ENCODE measurements around the gene SYK. TPM values are rescaled to one million over a fixed set of nuclear protein-coding genes. Genes with fewer than 3 reads are reported as not detected.

The SYK gene
- total RNA-seq, 2 donors from 2014 or later, result 25.8 to 53.0 TPM

DNA sequence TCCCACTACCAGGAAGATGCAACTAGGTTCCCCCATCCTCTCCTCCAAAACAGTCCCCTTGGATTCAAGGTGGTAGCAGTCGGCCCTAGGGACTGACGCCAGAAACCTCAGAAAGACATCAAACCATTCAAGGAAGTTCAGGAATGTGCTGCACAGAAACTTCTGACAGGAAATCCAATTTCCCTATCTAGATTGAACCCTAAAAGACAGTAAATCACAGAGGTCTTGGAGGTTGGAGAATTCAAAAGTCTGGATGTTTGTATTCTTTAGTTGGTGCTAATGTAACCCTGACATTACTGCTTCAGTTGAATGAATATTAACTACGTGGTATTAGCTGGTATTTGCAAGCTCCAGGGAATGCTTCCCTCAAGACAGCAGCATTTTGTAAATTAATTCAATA is 125.3 kb downstream of the SYK start:
- no peak for DNase-seq (ENCODE audit: low spot score)
- no peak overlapping the region for H3K27ac Mint-ChIP-seq
- no peak overlapping the region for H3K4me3 Mint-ChIP-seq
- no peak for ATAC-seq
- H3K27me3 Mint-ChIP-seq, result peaks cover 8 to 22% of the 10 kb centered on the region in 2 donors
- no peaks in the 10 kb centered on the region for H3K4me1 Mint-ChIP-seq (ENCODE audit: low read depth in 2 of 2)
- H3K9me3 Mint-ChIP-seq, result no peaks in the 10 kb centered on the region
- H3K36me3 Mint-ChIP-seq, result no peaks in the 10 kb centered on the region

- H3K9me3 Mint-ChIP-seq, result no peaks in the 10 kb centered on the region
- H3K27ac Mint-ChIP-seq, result no peak overlapping the region
- H3K36me3 Mint-ChIP-seq, result no peaks in the 10 kb centered on the region
- H3K27me3 Mint-ChIP-seq, result peaks cover 8 to 22% of the 10 kb centered on the region in 2 donors
- ATAC-seq, result no peak
- H3K4me3 Mint-ChIP-seq, result no peak overlapping the region
- no peak for DNase-seq (ENCODE audit: low spot score)
- H3K4me1 Mint-ChIP-seq (ENCODE audit: low read depth in 2 of 2), result no peaks in the 10 kb centered on the region
Observed at GRCh38 chr9:90927496-90927895, 125.9 kb downstream of the SYK start.

DNA sequence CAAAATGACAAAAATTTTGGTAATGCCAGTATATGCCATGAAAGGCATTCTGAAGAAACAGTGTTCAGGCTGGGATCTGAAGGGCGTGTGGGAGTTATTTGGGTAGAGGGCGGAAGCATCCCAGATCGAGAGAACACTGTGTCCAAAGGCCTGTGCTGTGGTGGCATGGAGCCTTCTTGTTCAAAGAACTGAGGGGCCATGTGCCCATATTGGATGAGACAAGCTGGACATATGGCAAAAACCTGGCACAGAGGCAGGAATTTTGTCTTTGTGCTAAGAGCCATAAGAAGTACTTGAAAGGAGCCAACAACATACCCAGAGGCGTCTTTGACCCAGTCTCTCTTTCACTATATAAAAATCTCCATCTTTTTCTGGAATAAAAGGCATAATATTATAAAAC is 128.0 kb downstream of the SYK start:
- Mint-ChIP-seq H3K27me3 (peaks cover 6 to 10% of the 10 kb centered on the region in 2 donors), H3K36me3 (no peaks in the 10 kb centered on the region), H3K27ac (no peak overlapping the region), H3K4me1 (ENCODE audit: low read depth in 2 of 2) (peaks cover 0 to under 1% of the 10 kb centered on the region in 2 donors), H3K4me3 (no peak overlapping the region), H3K9me3 (no peaks in the 10 kb centered on the region)
- DNase-seq (ENCODE audit: low spot score) (no peak), ATAC-seq (no peak)

- no peaks in the 10 kb centered on the region for H3K9me3 Mint-ChIP-seq
- H3K4me3 Mint-ChIP-seq, result no peak overlapping the region
- peak; percentile 34 to 44 for ATAC-seq
- H3K27ac Mint-ChIP-seq, result no peak overlapping the region
- peaks cover 9% of the 10 kb centered on the region in 2 donors for H3K27me3 Mint-ChIP-seq
- peaks cover 0 to 3% of the 10 kb centered on the region in 2 donors for H3K4me1 Mint-ChIP-seq (ENCODE audit: low read depth in 2 of 2)
- H3K36me3 Mint-ChIP-seq, result no peaks in the 10 kb centered on the region
- DNase-seq (ENCODE audit: low spot score), result no peak
Observed at GRCh38 chr9:90933468-90933867, 131.8 kb downstream of the SYK start.

DNA sequence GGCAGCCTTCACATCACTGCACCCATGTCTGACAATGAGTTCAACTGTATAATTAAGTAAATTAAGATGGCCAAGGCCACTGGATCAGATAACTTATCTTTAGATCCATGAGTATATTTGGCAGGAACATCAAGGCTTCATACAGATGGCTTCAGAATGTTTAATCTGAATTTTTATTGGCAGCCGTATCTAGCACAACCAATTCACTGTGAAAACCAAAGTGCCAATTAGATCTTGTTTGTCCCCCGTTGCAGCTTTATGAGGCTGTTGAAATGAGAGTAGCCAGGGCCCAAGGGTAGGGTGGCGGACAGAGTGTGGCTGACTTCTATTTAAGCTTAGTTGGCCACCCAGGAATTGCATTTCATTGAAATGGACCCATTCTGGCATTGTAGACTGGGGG is 137.7 kb downstream of the SYK start:
- H3K27me3 Mint-ChIP-seq, result peaks cover 11% of the 10 kb centered on the region in 2 donors
- DNase-seq (ENCODE audit: low spot score) (no peak), ATAC-seq (no peak)
- no peaks in the 10 kb centered on the region for H3K36me3 Mint-ChIP-seq
- no peaks in the 10 kb centered on the region for H3K9me3 Mint-ChIP-seq
- H3K4me1 Mint-ChIP-seq (ENCODE audit: low read depth in 2 of 2), result peaks cover 0 to 3% of the 10 kb centered on the region in 2 donors
- no peak overlapping the region for H3K4me3 Mint-ChIP-seq
- no peak overlapping the region for H3K27ac Mint-ChIP-seq

DNA sequence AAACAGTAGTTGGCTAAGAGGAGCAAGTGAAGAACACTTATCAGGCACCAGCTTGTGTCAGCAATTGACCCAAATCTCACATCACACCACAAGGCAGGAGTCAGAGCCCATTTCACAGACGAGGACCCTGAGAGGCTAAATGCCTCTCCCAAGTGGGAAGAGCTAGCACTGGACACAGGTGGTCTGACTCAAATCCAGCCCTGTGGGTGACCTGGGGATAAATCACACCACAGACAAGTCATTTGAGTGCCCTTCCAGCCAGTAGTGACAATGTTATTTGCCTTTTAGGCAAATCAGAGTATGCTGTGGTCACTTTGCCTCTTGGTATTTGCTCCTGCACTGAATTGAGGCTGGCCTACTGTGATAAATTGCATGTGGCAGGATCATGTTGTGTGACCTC is 138.7 kb downstream of the SYK start:
- DNase-seq (ENCODE audit: low spot score), result no peak
- H3K4me3 Mint-ChIP-seq, result no peak overlapping the region
- H3K27me3 Mint-ChIP-seq, result peaks cover 12 to 15% of the 10 kb centered on the region in 2 donors
- no peak overlapping the region for H3K27ac Mint-ChIP-seq
- H3K9me3 Mint-ChIP-seq, result no peaks in the 10 kb centered on the region
- no peak for ATAC-seq
- H3K36me3 Mint-ChIP-seq, result no peaks in the 10 kb centered on the region
- H3K4me1 Mint-ChIP-seq (ENCODE audit: low read depth in 2 of 2), result no peaks in the 10 kb centered on the region

DNA sequence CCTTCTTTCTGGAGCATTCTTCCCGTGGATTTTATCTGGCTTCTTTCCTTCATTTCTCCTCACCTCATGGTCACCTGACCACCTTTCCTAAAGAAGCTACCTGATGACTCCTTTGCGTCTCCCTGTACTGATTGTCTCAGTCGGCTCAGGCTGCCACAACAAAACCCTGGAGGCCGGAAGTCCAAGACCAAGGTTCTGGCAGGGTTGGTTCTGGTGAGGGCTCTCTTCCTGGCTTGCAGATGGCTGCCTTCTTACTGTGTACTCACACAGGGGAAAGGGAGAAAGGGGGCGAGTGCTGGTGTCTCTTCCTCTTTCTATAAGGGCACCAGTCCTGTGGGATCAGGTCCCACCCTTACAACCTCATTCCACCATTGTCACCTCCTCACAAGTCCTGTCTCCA is 140.0 kb downstream of the SYK start:
- H3K4me3 Mint-ChIP-seq, result no peak overlapping the region
- H3K4me1 Mint-ChIP-seq (ENCODE audit: low read depth in 2 of 2), result no peaks in the 10 kb centered on the region
- H3K36me3 Mint-ChIP-seq, result no peaks in the 10 kb centered on the region
- H3K27me3 Mint-ChIP-seq, result peaks cover 17 to 22% of the 10 kb centered on the region in 2 donors
- DNase-seq (ENCODE audit: low spot score) (no peak), ATAC-seq (no peak)
- H3K9me3 Mint-ChIP-seq, result no peaks in the 10 kb centered on the region
- no peak overlapping the region for H3K27ac Mint-ChIP-seq

DNA sequence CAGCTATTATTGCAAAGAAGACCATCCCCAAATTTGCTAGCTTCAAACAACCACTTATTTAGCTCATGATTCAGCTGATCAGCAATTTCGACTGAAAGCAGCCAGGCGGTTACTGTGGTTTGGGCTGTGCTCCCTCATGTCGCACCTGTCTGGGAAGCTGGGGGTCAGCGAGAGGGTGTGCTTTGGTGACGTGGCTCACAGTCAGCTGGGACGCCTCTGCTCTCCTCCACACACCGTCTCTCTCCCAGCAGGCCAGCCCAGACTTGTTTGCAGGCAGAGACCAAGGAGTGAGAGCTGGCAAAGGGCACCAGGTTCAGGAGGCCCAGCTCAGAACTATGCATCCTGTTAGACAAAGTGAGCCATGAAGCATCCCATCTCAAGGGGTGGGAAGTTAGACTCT is 140.9 kb downstream of the SYK start:
- no peak for DNase-seq (ENCODE audit: low spot score)
- ATAC-seq, result no peak

DNA sequence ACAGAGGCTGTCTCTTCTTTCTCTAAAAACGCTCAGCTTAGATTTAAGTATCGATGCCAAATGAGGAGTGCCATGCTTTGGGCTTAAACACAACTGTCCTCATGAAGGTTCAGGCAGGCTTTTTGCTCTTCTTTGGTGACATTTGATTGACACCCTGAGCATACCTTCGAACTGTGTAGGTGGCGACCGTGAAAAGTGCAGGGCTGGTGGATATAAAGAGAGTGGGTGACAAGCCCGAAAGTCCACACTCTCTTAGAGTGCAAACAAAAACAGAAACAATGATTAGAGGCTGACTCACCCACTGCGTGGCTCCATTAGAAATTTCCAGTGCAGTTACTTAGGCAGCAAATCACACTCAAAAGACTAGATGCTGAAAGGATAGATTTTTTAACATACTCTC is 141.7 kb downstream of the SYK start:
- H3K36me3 Mint-ChIP-seq, result no peaks in the 10 kb centered on the region
- no peak overlapping the region for H3K27ac Mint-ChIP-seq
- no peaks in the 10 kb centered on the region for H3K4me1 Mint-ChIP-seq (ENCODE audit: low read depth in 2 of 2)
- no peaks in the 10 kb centered on the region for H3K9me3 Mint-ChIP-seq
- no peak for DNase-seq (ENCODE audit: low spot score)
- no peak overlapping the region for H3K4me3 Mint-ChIP-seq
- ATAC-seq, result peak in 1 of 2 donors; percentile 22
- peaks cover 24 to 32% of the 10 kb centered on the region in 2 donors for H3K27me3 Mint-ChIP-seq

More for the DNA sequence above, 140.9 kb downstream of the SYK start:
- Mint-ChIP-seq H3K27me3 (peaks cover 23 to 31% of the 10 kb centered on the region in 2 donors), H3K27ac (no peak overlapping the region), H3K4me3 (no peak overlapping the region), H3K36me3 (no peaks in the 10 kb centered on the region), H3K9me3 (no peaks in the 10 kb centered on the region), H3K4me1 (ENCODE audit: low read depth in 2 of 2) (no peaks in the 10 kb centered on the region)

- Mint-ChIP-seq H3K4me1 (ENCODE audit: low read depth in 2 of 2) (no peaks in the 10 kb centered on the region), H3K36me3 (no peaks in the 10 kb centered on the region), H3K27me3 (peaks cover 32 to 39% of the 10 kb centered on the region in 2 donors), H3K9me3 (no peaks in the 10 kb centered on the region), H3K27ac (no peak overlapping the region), H3K4me3 (no peak overlapping the region)
- DNase-seq (ENCODE audit: low spot score), result no peak
- no peak for ATAC-seq
Observed at GRCh38 chr9:90945336-90945735, 143.7 kb downstream of the SYK start.

DNA sequence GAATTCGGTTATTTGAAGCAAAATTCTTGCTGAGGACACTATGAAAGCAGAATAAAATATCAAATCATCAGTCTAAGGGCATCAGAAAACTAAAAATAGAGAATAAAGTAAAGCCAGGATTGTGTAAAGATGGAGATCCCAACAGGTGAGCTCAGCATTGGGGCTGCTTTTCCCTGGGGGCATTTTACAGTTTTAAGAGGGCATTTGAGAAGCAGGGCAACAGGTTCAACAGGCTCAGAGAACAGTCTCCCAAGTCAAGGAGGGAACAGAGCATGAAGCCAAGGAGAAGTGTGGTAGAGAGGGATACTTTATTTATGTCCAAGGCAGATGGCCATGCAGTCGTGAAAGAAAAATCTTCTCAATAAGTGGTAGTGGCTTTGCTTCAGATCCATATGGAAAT is 145.4 kb downstream of the SYK start:
- H3K36me3 Mint-ChIP-seq, result no peaks in the 10 kb centered on the region
- DNase-seq (ENCODE audit: low spot score) (no peak), ATAC-seq (no peak)
- no peaks in the 10 kb centered on the region for H3K9me3 Mint-ChIP-seq
- H3K27me3 Mint-ChIP-seq, result peaks cover 25 to 34% of the 10 kb centered on the region in 2 donors
- no peaks in the 10 kb centered on the region for H3K4me1 Mint-ChIP-seq (ENCODE audit: low read depth in 2 of 2)
- H3K4me3 Mint-ChIP-seq, result no peak overlapping the region
- H3K27ac Mint-ChIP-seq, result no peak overlapping the region

Other genes with a start within 250 kb of the SYK start
- not detected for gene DIRAS2, start 159.0 kb upstream of the SYK start, total RNA-seq